ENCODE data around the gene CNOT6L. TPM values are rescaled to one million over a fixed set of nuclear protein-coding genes. Genes with fewer than 3 reads are reported as not detected.
"Not testable (repeated sequence)": the region's sequence is repeated elsewhere in the genome, so short reads cannot be mapped to it uniquely, and the experiment has no call there.

CNOT6L gene
- total RNA-seq, 4 donors from 2014 or later = 10.0 to 21.1 (median 13.1) TPM

DNA sequence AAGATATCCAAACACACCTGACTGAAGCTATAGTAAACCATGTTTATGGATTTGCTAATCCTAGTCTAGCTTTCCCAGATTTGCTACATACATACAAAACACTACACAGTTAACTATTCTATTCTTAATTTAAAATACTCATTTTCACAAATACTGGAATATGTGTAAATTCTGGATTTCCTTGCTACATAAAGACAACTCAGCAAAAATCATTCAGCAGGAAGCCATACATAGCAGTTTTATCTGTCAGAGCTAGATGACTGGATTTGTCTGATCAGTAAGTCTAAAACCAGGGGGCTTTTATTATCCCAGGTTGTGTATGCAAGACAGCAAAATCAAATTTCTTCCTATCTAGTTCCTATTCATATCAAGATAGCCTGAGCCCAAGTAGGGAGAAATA, 98.1 kb downstream of the CNOT6L start:
- Histone ChIP-seq H3K36me3 (peaks cover 0 to 45% of the 10 kb centered on the region in 2 donors), H3K27ac (no peak overlapping the region), H3K9me3 (no peaks in the 10 kb centered on the region), H3K4me3 (no peak overlapping the region), H3K27me3 (no peaks in the 10 kb centered on the region), H3K4me1 (no peaks in the 10 kb centered on the region)
- in situ Hi-C loops (cut with MboI; ENCODE audit: low sequenced_read_pairs in 4 of 4) (no loop called here), intact Hi-C loops (cut with DNase I; ENCODE audit: low total_unique reads) (no loop called here)
- ATAC-seq (no peak), DNase-seq (no peak)
- TF ChIP-seq, protein P1, sequence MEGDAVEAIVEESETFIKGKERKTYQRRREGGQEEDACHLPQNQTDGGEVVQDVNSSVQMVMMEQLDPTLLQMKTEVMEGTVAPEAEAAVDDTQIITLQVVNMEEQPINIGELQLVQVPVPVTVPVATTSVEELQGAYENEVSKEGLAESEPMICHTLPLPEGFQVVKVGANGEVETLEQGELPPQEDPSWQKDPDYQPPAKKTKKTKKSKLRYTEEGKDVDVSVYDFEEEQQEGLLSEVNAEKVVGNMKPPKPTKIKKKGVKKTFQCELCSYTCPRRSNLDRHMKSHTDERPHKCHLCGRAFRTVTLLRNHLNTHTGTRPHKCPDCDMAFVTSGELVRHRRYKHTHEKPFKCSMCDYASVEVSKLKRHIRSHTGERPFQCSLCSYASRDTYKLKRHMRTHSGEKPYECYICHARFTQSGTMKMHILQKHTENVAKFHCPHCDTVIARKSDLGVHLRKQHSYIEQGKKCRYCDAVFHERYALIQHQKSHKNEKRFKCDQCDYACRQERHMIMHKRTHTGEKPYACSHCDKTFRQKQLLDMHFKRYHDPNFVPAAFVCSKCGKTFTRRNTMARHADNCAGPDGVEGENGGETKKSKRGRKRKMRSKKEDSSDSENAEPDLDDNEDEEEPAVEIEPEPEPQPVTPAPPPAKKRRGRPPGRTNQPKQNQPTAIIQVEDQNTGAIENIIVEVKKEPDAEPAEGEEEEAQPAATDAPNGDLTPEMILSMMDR (IDR thresholded peaks at IDR 0.05 in 4 of 5, conservative IDR thresholded peaks at IDR 0.05 in 1 of 5) = no peak
- no peak for TF ChIP-seq POLR2A (IDR thresholded peaks at IDR 0.05)

DNA sequence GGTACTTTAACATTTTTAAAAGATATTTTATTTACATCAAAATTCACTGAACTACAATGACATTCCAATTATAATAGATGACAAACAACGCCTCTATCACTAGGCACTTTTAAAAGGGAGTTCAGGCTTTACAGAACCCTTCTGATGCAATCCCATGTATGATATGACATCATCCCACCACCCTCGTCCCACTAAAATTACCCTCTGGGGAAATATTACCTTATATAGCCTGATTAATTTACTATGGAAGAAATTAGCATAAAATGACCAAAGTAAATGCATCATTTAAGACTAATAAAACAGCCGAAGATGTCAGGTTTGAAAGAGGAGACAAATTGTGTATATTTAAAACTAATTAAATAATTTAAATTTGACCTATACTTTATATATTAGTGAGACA, 100.7 kb downstream of the CNOT6L start:
- H3K36me3 ChIP-seq = peaks cover 0 to 21% of the 10 kb centered on the region in 2 donors
- DNase-seq; H3K27ac ChIP-seq; H3K4me3 ChIP-seq; in situ Hi-C loops (cut with MboI; ENCODE audit: low sequenced_read_pairs in 4 of 4); H3K9me3 ChIP-seq; H3K27me3 ChIP-seq; ATAC-seq; H3K4me1 ChIP-seq; intact Hi-C loops (cut with DNase I; ENCODE audit: low total_unique reads): not testable (repeated sequence)

DNA sequence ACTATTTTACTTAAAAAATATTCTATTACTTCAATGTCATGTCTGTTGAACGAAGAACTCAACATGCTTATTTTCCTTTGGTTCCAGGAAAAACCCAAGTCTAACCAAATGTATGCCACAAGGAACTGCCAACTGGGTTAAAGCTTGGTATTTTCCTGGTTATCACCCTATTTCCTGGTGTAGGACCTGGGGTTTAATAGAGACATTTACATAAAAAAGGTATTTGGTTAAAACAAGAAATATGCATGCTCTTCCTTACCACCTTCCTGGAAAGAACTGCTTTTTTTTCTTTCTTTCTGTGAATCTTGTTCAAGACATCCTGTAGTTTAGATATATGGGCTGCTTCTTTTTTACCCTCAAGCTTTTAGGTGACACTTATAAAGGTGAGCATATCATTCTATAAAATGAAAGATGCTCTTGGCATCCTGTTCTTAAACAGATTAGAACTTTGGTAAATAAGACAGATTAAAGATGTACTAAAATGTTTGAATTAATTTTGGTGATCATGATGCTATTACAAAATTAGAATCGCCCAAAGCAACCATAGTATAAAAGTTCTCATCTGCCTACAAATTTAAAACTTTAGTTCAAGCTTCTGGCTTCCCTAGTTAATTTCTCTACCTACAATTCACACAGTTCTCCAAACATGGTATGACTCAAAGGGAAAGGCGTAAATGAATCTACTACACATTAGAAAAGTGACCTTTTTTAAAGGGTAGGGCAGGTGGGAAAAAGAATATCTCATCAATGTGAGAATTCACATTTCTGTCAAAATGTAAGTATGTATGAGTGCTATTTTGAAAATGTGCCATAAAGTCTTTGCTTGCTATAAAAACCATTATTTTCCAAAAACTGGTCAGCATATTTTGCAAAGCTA, 103.5 kb downstream of the CNOT6L start:
- peaks cover 0 to 3% of the 10 kb centered on the region in 2 donors for H3K36me3 ChIP-seq
- H3K27ac ChIP-seq = no peak overlapping the region
- peaks cover 3 to 7% of the 10 kb centered on the region in 2 donors for H3K4me1 ChIP-seq
- no peaks in the 10 kb centered on the region for H3K9me3 ChIP-seq
- H3K27me3 ChIP-seq = no peaks in the 10 kb centered on the region
- intact Hi-C loops (cut with DNase I; ENCODE audit: low total_unique reads) (no loop called here), in situ Hi-C loops (cut with MboI; ENCODE audit: low sequenced_read_pairs in 4 of 4) (no loop called here)
- ATAC-seq (no peak), DNase-seq (no peak)
- no peak for TF ChIP-seq POLR2A (IDR thresholded peaks at IDR 0.05)
- TF ChIP-seq, protein P1 (IDR thresholded peaks at IDR 0.05 in 4 of 5, conservative IDR thresholded peaks at IDR 0.05 in 1 of 5) = no peak
- no peak overlapping the region for H3K4me3 ChIP-seq

DNA sequence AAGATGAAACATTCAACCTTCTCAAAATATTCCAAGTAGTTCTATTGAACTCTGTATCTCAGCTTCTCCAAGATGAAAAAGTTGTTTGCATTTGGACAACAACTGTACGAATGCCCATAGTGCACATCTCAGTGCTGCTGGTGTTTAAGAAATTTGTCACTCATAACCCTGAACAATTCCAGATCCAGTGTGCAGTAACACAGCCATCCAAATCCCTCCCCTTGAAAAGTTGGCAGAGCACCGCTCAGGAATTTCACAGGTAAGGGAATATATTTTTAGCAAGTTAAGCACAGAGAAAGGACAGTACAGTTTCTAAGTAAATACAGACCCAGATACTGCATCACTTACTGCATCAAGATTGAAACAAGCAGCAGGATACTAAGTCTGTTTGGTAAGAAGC, 104.7 kb downstream of the CNOT6L start:
- in situ Hi-C loops (cut with MboI; ENCODE audit: low sequenced_read_pairs in 4 of 4) (no loop called here), intact Hi-C loops (cut with DNase I; ENCODE audit: low total_unique reads) (no loop called here)
- Histone ChIP-seq H3K9me3 (no peaks in the 10 kb centered on the region), H3K36me3 (no peaks in the 10 kb centered on the region), H3K27ac (no peak overlapping the region), H3K4me1 (peaks cover 3 to 7% of the 10 kb centered on the region in 2 donors), H3K4me3 (no peak overlapping the region), H3K27me3 (no peaks in the 10 kb centered on the region)
- ATAC-seq = no peak
- no peak for DNase-seq
- TF ChIP-seq, protein P1 (IDR thresholded peaks at IDR 0.05 in 4 of 5, conservative IDR thresholded peaks at IDR 0.05 in 1 of 5) = no peak

DNA sequence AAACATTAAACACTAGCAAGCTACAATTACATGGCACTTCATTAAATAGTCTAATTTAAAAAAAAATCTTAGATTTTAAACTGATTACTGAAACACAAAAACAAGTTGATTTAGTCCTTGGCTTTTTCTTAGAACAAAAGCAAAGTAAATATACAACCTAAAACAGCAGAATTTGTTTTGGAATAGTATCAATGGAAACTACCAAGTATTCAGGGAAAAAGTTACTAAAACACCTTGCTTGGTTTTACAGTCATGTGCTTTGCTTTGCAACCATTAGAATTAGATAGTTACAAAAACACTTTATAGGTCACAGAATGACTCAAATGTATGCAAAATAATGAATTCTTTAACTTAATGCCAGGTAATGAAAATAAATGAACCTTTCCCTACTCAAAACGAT, 105.3 kb downstream of the CNOT6L start:
- Histone ChIP-seq H3K9me3 (no peaks in the 10 kb centered on the region), H3K27ac (no peak overlapping the region), H3K4me1 (peaks cover 3 to 7% of the 10 kb centered on the region in 2 donors), H3K4me3 (no peak overlapping the region), H3K36me3 (no peaks in the 10 kb centered on the region), H3K27me3 (no peaks in the 10 kb centered on the region)
- TF ChIP-seq, protein P1 (IDR thresholded peaks at IDR 0.05 in 4 of 5, conservative IDR thresholded peaks at IDR 0.05 in 1 of 5) = no peak
- no peak for TF ChIP-seq POLR2A (IDR thresholded peaks at IDR 0.05)
- intact Hi-C loops (cut with DNase I; ENCODE audit: low total_unique reads) = no loop called here
- ATAC-seq (no peak), DNase-seq (no peak)
- in situ Hi-C loops (cut with MboI; ENCODE audit: low sequenced_read_pairs in 4 of 4) = no loop called here
